ENCODE measurements around the gene ZNF841. TPM values are rescaled to one million over a fixed set of nuclear protein-coding genes. Genes with fewer than 3 reads are reported as not detected.

Gene ZNF841
- total and polyA plus RNA-seq, 2 of the 13 experiments (the other 11 are each of a cell fraction or from before 2014, with no cell fraction given) = 6.2 to 14.2 TPM

GRCh38 chr19:52139252-52140031, 43.9 kb upstream of the ZNF841 start, which contains the start of gene ZNF616 (continued):
- TF ChIP-seq STAT6 (CRISPR knock-in tag; IDR thresholded peaks at IDR 0.05; ENCODE audit: borderline replicate concordance) (no peak), SRY (CRISPR knock-in tag; IDR thresholded peaks at IDR 0.05) (no peak), PHF20 (CRISPR knock-in tag; IDR thresholded peaks at IDR 0.05) (peak; percentile 72), SMYD3 (CRISPR knock-in tag; IDR thresholded peaks at IDR 0.05) (no peak), ZNF407 (CRISPR knock-in tag; IDR thresholded peaks at IDR 0.05; ENCODE audit: not compliant biosample characterization) (no peak), MIER2 (CRISPR knock-in tag; IDR thresholded peaks at IDR 0.05) (no peak), RAD51 (IDR thresholded peaks at IDR 0.05; ENCODE audit: borderline replicate concordance) (no peak), HOXA7 (CRISPR knock-in tag; IDR thresholded peaks at IDR 0.05) (no peak), JARID2 (CRISPR knock-in tag; IDR thresholded peaks at IDR 0.05; ENCODE audit: insufficient replicate concordance) (no peak), JDP2 (CRISPR knock-in tag; IDR thresholded peaks at IDR 0.05; ENCODE audit: borderline replicate concordance) (no peak), TRIM24 (CRISPR knock-in tag; IDR thresholded peaks at IDR 0.05) (no peak), HNRNPK (IDR thresholded peaks at IDR 0.05; ENCODE audit: low read depth, low read length, poor library complexity, severe bottlenecking) (no peak), EHMT2 (IDR thresholded peaks at IDR 0.05; ENCODE audit: borderline replicate concordance, low read depth, low read length) (no peak), KDM2A (CRISPR knock-in tag; IDR thresholded peaks at IDR 0.05; ENCODE audit: borderline replicate concordance, low read depth) (peak; percentile 65; the same call in 1 of the 2 replicates), ZNF777 (CRISPR knock-in tag; IDR thresholded peaks at IDR 0.05) (no peak), ZNF329 (CRISPR knock-in tag; IDR thresholded peaks at IDR 0.05; ENCODE audit: low read depth) (no peak), SOX13 (IDR thresholded peaks at IDR 0.05) (no peak), SOX13 (CRISPR knock-in tag; conservative IDR thresholded peaks at IDR 0.05 in 1 of 2, IDR thresholded peaks at IDR 0.05 in 1 of 2) (no peak), ZNF660 (CRISPR knock-in tag; IDR thresholded peaks at IDR 0.05; ENCODE audit: borderline replicate concordance, low read depth) (no peak)

Data from HepG2 (cell line).